ENCODE results near the gene EPM2AIP1.

- TF ChIP-seq FOXM1 (IDR thresholded peaks at IDR 0.05; ENCODE audit: low read depth) (no peak), CTCF (IDR thresholded peaks at IDR 0.05) (no peak), RAD21 (IDR thresholded peaks at IDR 0.05; ENCODE audit: low read length) (no peak)
Measured at GRCh38 chr3:37031096-37031682, 38.3 kb upstream of the EPM2AIP1 start.

All from SK-N-SH (cell line).